ENCODE results near the gene GART.

GRCh38 chr21:33492571-33492970, 49.3 kb downstream of the GART start:
- TF ChIP-seq POLR2A (IDR thresholded peaks at IDR 0.05; ENCODE audit: low read length), result no peak
- TF ChIP-seq GATA1 (IDR thresholded peaks at IDR 0.05; ENCODE audit: low read depth, low read length), result no peak
